ENCODE results near the gene LOXL4.

Gene LOXL4

DNA sequence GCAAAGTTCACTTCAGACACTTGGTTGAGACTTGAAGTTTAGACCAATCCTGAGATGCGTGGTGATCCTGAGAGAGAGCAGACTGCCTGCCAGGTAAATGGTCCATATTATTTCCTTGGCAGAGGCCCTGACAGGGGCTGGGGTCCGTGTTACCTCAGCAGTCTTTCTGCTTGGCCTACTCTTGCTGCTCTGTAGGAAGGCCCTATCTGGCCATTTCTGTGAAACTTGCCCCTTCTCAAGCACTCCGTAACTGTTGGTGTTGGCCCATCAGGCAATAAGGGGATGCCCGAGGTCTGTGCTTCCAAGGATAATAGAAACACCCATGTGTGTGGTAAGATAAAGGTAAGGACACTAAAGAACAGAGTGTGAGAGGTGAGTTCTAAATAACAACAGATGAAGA is 20.0 kb downstream of the LOXL4 start:
- TF ChIP-seq, protein P1, sequence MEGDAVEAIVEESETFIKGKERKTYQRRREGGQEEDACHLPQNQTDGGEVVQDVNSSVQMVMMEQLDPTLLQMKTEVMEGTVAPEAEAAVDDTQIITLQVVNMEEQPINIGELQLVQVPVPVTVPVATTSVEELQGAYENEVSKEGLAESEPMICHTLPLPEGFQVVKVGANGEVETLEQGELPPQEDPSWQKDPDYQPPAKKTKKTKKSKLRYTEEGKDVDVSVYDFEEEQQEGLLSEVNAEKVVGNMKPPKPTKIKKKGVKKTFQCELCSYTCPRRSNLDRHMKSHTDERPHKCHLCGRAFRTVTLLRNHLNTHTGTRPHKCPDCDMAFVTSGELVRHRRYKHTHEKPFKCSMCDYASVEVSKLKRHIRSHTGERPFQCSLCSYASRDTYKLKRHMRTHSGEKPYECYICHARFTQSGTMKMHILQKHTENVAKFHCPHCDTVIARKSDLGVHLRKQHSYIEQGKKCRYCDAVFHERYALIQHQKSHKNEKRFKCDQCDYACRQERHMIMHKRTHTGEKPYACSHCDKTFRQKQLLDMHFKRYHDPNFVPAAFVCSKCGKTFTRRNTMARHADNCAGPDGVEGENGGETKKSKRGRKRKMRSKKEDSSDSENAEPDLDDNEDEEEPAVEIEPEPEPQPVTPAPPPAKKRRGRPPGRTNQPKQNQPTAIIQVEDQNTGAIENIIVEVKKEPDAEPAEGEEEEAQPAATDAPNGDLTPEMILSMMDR (conservative IDR thresholded peaks at IDR 0.05; ENCODE audit: low read length), result no peak
- H3K4me3 ChIP-seq (ENCODE audit: low read length), result no peak overlapping the region

DNA sequence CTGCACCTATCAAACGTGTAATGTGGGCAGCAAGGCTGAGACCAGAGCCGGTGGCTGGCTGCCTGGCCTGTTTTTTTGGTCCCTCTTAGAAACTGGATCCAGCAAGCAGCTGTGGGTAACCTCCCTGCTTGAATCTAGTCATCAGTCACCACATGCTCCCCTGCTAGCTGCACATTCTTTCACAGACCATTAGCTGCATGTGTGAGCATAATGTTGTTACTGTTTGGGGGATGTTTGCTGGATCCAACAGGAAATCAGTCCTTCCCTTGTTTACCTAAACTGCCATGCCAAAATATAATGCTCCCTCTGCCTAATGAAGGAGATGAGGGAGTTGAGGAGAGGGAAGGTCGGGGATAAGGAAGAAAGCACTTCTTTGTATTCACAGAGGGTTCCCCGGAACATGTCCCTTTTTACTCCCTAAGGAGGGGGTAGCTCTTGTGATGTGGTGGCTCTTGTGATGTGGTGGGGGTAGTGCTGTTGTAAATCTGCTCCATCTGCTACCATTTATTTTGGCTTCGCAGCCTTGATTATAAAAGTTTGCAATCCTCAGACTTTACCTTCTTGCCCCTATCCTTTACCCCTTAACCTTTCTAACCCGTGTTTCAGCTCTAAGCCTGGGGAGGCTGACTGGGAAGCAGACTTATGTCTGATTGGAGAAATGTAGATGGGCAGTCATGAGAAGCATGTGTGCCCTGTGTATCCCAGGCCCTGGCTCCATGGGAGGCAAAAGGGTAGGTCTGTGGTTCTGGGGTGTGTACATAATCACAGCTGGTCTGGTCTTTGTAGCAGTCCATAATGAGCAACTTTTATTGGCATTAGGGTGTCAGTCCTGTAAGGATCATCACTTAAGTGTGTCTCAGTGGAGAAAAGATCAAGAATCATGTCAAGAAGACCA is 20.8 kb downstream of the LOXL4 start:
- TF ChIP-seq, protein P1 (conservative IDR thresholded peaks at IDR 0.05; ENCODE audit: low read length), result no peak
- peak; percentile 87 for DNase-seq (ENCODE audit: low read depth)
- no peak overlapping the region for H3K4me3 ChIP-seq (ENCODE audit: low read length)

More for the DNA sequence above, 20.0 kb downstream of the LOXL4 start:
- no peak for DNase-seq (ENCODE audit: low read depth)

DNA sequence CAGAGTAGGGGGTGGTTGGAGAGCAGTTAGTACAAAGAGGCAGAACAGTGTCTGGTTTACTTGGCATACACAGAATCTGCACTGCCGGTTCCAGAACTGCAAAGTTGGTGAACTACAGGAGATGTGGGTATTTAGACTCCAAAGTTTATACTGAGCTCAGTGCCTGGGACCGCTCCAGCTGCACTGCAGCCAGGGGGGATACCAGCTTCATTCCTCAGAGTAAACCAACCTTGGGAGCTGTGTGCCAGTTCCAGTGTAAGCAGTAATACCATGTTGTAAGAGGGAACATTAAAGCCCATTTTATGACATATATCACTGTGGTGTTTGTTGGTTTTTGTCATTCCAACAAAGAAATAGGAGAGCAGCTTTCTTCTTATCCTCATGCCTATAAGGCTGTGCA is 23.4 kb downstream of the LOXL4 start:
- no peak for DNase-seq (ENCODE audit: low read depth)
- no peak overlapping the region for H3K4me3 ChIP-seq (ENCODE audit: low read length)
- TF ChIP-seq, protein P1 (conservative IDR thresholded peaks at IDR 0.05; ENCODE audit: low read length), result no peak

DNA sequence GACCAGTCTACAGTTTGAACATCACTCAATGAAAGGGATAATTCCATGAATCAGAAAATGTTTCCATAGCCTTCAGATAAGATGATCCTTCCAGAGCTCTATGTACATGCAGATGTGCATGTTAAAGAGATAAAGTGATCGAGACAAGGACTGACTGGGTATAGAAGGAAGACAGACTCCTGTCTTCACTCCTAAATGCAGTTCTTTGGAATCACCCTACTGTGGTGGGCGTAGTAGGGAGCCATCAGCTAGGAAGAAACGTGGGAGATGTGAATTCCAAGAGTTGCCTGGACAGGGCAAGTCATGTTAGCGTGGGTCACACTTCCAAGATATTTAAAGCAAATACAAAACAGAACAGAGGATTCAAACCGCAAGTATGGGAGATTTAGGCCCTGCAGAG is 23.9 kb downstream of the LOXL4 start:
- DNase-seq (ENCODE audit: low read depth), result no peak
- TF ChIP-seq, protein P1 (conservative IDR thresholded peaks at IDR 0.05; ENCODE audit: low read length), result no peak
- no peak overlapping the region for H3K4me3 ChIP-seq (ENCODE audit: low read length)

DNA sequence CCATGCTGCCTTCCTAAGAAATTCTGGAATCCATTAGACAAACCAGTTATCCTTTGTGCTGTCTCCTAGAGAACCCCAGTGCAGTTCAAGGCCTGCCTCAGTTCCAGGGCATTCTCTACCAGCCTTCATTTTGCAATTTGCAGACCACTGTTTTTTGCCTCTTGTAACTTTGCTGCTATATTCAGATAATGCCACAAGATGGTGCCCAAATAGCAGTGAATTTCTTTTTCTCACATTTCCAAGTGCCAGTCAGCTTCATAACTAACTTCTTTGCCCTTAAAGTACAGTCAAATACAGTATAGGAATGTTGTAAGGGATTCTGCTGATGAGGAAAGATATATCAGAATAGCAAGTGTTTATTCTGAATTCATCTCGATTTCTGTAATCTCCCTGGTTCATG is 25.2 kb downstream of the LOXL4 start:
- TF ChIP-seq, protein P1 (conservative IDR thresholded peaks at IDR 0.05; ENCODE audit: low read length), result peak; percentile 70
- DNase-seq (ENCODE audit: low read depth), result peak; percentile 51
- H3K4me3 ChIP-seq (ENCODE audit: low read length), result no peak overlapping the region

DNA sequence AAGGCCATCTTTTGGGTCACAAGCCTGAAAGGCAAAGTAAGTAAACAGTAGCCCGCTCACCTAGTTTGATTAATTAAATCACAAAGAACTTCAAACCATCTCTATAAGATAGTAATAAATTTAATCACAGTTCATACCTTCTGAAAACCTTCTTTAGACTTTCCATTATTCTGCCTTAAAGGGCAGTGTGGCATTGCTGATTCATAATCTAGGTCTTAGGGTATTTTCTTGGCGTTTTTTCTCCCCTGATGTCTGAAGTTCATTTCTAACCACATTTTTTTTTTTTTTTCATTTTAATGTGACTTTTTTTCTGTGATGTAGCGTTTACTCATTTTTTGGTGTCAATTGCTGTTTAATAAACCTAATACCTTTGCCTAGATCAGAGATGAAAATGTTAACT is 27.5 kb downstream of the LOXL4 start:
- no peak overlapping the region for H3K4me3 ChIP-seq (ENCODE audit: low read length)
- TF ChIP-seq, protein P1 (conservative IDR thresholded peaks at IDR 0.05; ENCODE audit: low read length), result no peak
- DNase-seq (ENCODE audit: low read depth), result no peak

DNA sequence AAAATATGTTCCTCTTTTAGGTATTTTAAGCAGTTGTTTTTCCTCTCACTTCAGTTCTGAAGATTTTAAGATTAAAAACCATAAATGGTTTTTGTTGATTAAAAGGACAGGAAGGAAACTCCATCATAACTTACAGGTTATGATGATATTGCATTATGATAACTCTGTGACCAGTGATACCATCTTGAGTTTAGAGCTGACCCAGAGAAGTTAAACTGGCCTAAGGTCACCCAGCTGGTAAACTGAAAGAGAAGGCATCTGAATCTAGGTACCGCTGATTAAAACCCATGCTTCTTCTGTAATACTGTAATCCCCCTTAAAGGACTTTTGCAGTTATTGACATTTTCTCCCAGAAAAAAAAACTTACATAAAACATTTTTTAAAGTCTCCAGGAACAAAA is 29.6 kb downstream of the LOXL4 start:
- TF ChIP-seq, protein P1 (conservative IDR thresholded peaks at IDR 0.05; ENCODE audit: low read length), result no peak
- DNase-seq (ENCODE audit: low read depth), result no peak
- no peak overlapping the region for H3K4me3 ChIP-seq (ENCODE audit: low read length)

Measured in AG10803 (cell line).